Measurements from ENCODE around the gene PPP1R12A.

Gene PPP1R12A

DNA sequence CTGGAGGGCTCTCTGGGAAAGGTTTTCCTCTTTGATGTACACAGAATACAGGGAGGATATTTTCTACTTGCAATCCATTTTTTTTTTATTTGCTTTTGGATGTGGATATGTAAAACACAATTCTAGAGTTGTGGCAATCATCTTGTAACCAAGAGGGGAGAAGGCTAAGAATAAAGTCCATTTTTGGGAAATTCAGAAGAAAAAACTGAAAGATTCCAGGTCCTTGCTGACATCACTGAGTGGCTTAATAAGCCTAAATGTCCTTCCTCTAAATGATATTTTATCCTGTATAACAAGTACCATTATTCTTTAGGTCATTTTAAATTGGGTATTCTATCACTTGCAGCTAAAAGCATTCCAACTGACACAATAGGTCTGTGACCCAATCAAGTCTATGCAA is 64.0 kb downstream of the PPP1R12A start:
- H3K9me3 Mint-ChIP-seq, result no peaks in the 10 kb centered on the region
- peaks cover 50% of the 10 kb centered on the region for H3K4me1 Mint-ChIP-seq (ENCODE audit: low read depth)
- H3K36me3 Mint-ChIP-seq (ENCODE audit: low read depth), result peaks cover 51% of the 10 kb centered on the region
- intact Hi-C loops (cut with micrococcal nuclease), result no loop called here
- H3K27me3 Mint-ChIP-seq, result no peaks in the 10 kb centered on the region
- no peak overlapping the region for H3K27ac Mint-ChIP-seq
- H3K4me3 Mint-ChIP-seq, result no peak overlapping the region

DNA sequence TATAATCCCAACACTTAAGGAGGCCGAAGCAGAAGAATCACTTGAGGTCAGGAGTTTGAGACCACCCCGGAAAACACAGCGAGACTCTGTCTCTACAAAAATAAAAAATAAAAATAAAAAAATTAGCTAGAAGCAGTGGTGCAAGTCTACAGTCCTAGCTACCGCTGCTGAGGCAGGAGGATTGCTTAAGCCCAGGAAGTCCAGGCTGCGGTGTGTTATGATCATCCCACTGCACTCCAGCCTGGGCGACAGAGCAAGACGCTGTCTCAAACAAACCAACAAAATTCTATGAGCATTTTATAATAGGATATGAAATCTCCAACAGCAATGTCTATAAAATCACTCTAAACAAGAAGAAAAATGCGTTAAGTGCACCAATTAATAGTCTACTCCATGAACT is 75.3 kb downstream of the PPP1R12A start:
- Mint-ChIP-seq H3K27ac (no peak overlapping the region), H3K4me3 (no peak overlapping the region), H3K36me3 (ENCODE audit: low read depth) (peaks cover 44% of the 10 kb centered on the region), H3K27me3 (no peaks in the 10 kb centered on the region), H3K9me3 (no peaks in the 10 kb centered on the region), H3K4me1 (ENCODE audit: low read depth) (peaks cover 39% of the 10 kb centered on the region)
- intact Hi-C loops (cut with micrococcal nuclease), result no loop called here

DNA sequence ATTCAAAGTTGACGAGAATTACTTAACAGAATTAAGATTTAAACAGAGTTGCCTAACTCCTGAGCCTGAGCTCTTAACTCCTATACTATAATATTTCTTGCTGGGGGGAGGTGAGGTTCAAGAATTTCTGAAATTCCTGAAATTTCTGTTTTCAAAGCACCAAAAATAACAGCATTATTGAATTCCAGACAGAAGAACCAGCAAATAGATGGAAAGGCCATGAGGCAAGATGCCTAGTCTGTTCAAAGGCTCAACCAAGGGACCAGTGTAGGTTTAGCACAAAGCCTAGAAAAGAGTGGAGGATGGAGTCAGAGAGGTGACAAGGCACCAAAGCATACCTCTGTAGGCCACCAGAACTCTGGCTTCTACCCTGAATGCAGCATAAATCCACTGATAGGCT is 76.4 kb downstream of the PPP1R12A start:
- intact Hi-C loops (cut with micrococcal nuclease), result no loop called here
- peaks cover 35% of the 10 kb centered on the region for H3K36me3 Mint-ChIP-seq (ENCODE audit: low read depth)
- no peak overlapping the region for H3K4me3 Mint-ChIP-seq
- H3K9me3 Mint-ChIP-seq, result no peaks in the 10 kb centered on the region
- no peak overlapping the region for H3K27ac Mint-ChIP-seq
- H3K4me1 Mint-ChIP-seq (ENCODE audit: low read depth), result peaks cover 28% of the 10 kb centered on the region
- no peaks in the 10 kb centered on the region for H3K27me3 Mint-ChIP-seq

DNA sequence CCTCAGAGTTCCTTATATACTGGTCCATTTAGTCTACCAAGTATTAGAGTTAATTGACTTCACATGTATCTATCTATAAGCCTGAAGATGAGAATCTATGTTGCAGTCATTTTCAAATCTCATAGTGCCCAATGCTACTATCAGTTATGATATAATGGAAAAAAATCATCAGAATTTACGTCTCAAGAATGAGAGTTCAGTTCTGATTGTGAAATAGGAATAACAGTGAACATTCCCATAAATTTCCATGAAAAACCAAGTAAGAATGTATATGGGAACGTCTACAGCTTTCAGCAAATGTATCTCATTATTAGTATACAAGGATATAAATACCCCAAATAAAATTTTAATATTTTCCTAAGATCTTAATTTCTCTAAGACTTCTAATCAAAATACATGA is 77.2 kb downstream of the PPP1R12A start:
- Mint-ChIP-seq H3K4me1 (ENCODE audit: low read depth) (peaks cover 20% of the 10 kb centered on the region), H3K4me3 (no peak overlapping the region), H3K36me3 (ENCODE audit: low read depth) (peaks cover 33% of the 10 kb centered on the region), H3K27me3 (no peaks in the 10 kb centered on the region), H3K27ac (no peak overlapping the region), H3K9me3 (no peaks in the 10 kb centered on the region)
- intact Hi-C loops (cut with micrococcal nuclease), result no loop called here

DNA sequence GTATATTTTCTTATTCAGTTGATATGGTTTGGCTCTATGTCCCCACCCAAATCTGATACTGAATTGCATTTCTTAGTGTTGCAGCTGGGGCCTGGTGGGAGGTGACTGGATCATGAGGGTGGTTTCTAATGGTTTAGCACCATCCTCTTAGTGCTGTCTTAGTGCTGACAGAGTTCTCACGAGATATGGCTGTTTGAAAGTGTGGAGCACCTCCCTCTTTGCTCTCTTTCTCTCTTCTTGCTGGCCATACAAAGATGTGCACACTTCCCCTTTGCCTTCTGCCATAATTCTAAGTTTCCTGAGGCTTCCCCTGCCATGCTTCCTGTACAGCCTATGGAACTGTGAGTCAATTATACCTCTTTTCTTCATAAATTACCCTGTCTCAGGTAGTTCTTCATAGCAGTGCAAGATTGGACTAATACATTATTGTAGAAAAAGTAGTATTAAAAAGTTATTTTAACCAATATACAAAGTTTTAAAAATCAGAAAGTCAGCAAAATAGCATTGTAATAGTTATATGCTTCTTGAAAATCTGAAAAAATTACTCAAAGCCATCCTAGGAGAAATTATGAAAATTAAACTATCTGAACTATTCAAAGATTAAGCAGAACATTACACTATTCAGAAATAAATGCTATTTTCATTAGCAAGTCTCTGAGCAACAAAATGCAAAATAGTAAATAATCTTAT is 84.1 kb downstream of the PPP1R12A start:
- H3K9me3 Mint-ChIP-seq, result peaks cover 20% of the 10 kb centered on the region
- peaks cover 32% of the 10 kb centered on the region for H3K36me3 Mint-ChIP-seq (ENCODE audit: low read depth)
- H3K4me3 Mint-ChIP-seq, result no peak overlapping the region
- peaks cover 18% of the 10 kb centered on the region for H3K4me1 Mint-ChIP-seq (ENCODE audit: low read depth)
- no peak overlapping the region for H3K27ac Mint-ChIP-seq
- intact Hi-C loops (cut with micrococcal nuclease), result no loop called here
- H3K27me3 Mint-ChIP-seq, result no peaks in the 10 kb centered on the region

DNA sequence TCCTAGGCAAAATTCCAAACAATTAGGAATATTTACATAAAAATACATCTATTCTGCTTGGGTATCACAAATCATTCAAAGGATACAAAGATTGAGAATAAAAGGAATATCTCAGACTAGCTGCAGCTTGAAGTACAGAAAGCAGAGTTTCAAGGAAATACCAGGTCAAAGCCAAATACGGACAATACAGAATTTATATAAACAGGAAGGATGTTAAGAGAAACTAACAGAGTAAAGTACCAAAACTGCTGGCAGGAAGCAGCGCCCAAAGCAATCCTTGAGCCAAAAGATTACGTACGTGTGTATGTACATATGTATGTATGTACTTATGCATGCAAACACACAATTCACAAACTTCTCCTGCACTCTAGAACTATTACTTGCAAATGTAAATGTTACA is 86.6 kb downstream of the PPP1R12A start:
- H3K27ac Mint-ChIP-seq, result no peak overlapping the region
- H3K36me3 Mint-ChIP-seq (ENCODE audit: low read depth), result peaks cover 49% of the 10 kb centered on the region
- peaks cover 20% of the 10 kb centered on the region for H3K9me3 Mint-ChIP-seq
- no peaks in the 10 kb centered on the region for H3K27me3 Mint-ChIP-seq
- no peak overlapping the region for H3K4me3 Mint-ChIP-seq
- peaks cover 25% of the 10 kb centered on the region for H3K4me1 Mint-ChIP-seq (ENCODE audit: low read depth)
- intact Hi-C loops (cut with micrococcal nuclease), result no loop called here

DNA sequence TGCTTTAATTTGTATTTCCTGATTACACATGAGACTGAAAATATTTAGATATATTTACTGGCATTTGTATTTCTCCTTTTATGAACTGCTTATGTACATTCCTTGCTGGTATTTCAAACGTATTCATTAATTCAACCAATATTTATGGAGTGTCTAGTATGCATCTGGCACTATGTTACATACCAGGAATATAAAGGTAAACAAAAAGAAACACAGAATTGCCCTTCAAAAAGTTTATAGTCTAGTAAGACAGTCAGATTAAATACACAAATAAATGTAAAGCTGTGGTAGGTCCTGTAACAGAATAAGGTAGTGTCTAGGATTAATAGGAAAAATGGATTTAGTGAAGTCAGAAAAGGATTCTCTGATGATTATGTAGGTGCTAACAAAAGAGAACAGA is 87.5 kb downstream of the PPP1R12A start:
- Mint-ChIP-seq H3K4me3 (no peak overlapping the region), H3K27me3 (no peaks in the 10 kb centered on the region), H3K27ac (peak overlapping the region; percentile 37), H3K9me3 (peaks cover 20% of the 10 kb centered on the region), H3K4me1 (ENCODE audit: low read depth) (peaks cover 25% of the 10 kb centered on the region), H3K36me3 (ENCODE audit: low read depth) (peaks cover 49% of the 10 kb centered on the region)
- intact Hi-C loops (cut with micrococcal nuclease), result no loop called here

DNA sequence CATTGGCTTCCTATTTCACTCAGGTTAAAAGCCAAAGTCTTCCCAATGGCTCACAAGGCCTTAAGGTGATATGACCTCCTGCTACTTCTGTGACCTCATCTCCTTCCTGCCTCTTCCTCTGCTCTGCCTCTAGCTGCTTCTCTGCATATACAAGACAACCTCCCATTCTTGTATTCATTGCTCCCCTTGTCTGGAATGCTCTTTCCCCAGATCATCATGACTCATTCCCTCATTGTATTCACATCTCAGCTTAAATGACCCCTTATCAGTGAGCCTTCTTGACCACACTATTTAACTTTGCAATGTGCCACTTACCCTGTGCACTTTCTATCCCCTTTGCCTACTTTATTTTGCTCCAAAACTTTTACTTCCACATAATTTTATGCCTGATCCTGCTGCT is 90.2 kb downstream of the PPP1R12A start:
- Mint-ChIP-seq H3K4me1 (ENCODE audit: low read depth) (peaks cover 25% of the 10 kb centered on the region), H3K36me3 (ENCODE audit: low read depth) (peaks cover 55% of the 10 kb centered on the region), H3K27me3 (no peaks in the 10 kb centered on the region), H3K27ac (no peak overlapping the region), H3K4me3 (no peak overlapping the region), H3K9me3 (peaks cover 17% of the 10 kb centered on the region)
- intact Hi-C loops (cut with micrococcal nuclease), result no loop called here

DNA sequence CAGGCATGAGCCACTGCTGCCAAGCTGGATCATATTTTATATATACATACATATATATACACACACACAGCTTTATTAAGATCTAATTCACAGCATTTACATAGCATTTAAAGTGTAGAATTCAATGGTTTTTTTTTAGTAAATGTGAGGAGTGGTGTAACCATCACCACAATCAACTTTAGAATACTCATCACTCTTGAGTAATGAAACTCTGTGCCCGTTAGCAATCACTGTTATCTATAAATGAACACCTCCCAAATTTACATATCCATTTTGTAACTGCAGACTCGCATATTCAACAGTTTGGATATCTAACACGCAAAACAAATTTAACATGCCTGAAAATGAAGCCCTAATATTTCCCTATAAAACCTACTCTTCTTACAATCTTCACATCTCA is 90.9 kb downstream of the PPP1R12A start:
- Mint-ChIP-seq H3K4me3 (no peak overlapping the region), H3K4me1 (ENCODE audit: low read depth) (peaks cover 21% of the 10 kb centered on the region), H3K9me3 (peaks cover 25% of the 10 kb centered on the region), H3K36me3 (ENCODE audit: low read depth) (peaks cover 63% of the 10 kb centered on the region), H3K27ac (no peak overlapping the region), H3K27me3 (no peaks in the 10 kb centered on the region)
- intact Hi-C loops (cut with micrococcal nuclease), result no loop called here

DNA sequence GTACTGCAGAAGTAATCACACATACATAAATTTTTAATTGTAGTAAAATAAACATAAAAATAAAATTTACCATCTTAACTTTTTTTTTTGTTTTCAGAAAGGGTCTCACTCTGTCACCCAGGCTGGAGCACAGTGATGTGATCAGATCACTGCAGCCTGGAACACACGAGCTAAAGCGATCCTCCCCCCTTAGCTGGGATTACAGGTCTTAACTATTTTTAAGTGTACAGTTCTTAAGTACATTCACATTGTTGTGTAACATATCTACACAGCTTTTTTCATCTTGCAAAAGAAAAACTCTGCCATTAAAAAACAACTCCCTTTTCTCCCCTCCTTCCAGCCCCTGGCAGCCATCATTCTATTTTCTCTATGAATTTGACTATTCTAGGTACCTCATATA is 92.3 kb downstream of the PPP1R12A start:
- Mint-ChIP-seq H3K4me3 (no peak overlapping the region), H3K4me1 (ENCODE audit: low read depth) (peaks cover 18% of the 10 kb centered on the region), H3K9me3 (peaks cover 38% of the 10 kb centered on the region), H3K27ac (no peak overlapping the region), H3K36me3 (ENCODE audit: low read depth) (peaks cover 76% of the 10 kb centered on the region), H3K27me3 (no peaks in the 10 kb centered on the region)
- intact Hi-C loops (cut with micrococcal nuclease), result no loop called here

DNA sequence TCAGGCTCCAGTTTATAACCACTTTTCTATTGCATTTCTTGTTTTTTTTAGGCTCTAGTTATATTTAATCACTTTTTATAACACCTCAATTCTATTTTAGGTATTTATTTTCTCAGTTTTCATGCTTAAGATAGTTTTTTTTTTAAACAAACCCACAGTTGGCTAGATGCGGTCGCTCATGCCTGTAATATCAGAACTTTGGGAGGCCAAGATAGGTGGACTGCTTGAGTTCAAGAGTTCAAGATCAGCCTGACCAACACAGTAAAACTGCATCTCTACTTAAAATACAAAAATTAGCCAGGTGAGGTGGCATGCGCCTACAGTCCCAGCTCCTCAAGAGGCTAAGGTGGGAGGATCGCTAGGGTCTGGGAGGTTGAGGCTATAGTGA is 93.0 kb downstream of the PPP1R12A start:
- peaks cover 41% of the 10 kb centered on the region for H3K9me3 Mint-ChIP-seq
- no peak overlapping the region for H3K4me3 Mint-ChIP-seq
- intact Hi-C loops (cut with micrococcal nuclease), result no loop called here
- H3K27ac Mint-ChIP-seq, result no peak overlapping the region
- peaks cover 14% of the 10 kb centered on the region for H3K4me1 Mint-ChIP-seq (ENCODE audit: low read depth)
- H3K27me3 Mint-ChIP-seq, result no peaks in the 10 kb centered on the region
- peaks cover 78% of the 10 kb centered on the region for H3K36me3 Mint-ChIP-seq (ENCODE audit: low read depth)

DNA sequence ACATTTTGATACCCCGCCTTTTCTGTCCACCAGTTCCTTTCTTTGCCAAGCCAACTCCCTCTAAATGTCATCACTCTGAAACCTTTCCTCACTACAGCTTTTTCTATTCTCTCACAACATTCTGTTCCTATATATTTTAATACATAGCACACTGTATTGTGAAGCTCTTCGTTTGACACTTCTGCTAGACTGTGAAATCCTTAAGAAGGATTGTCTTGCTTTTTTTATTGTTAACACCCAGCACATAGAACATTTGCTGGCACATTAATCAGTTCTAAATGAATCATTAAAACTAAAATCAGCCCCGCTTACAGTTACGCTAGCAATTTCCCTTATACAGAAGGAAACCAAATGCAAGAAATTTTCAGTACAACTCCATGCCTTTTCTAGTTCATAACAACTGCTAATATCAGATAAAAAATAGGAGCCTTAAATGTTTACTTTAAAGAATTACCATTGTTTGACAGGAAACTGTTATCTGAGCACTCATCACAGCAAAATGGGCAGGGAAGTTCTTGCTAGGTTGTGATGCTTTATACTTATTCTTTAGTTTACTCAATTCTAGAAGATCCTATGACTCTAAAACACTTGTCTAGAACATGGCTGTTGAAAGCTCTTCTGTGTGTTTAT is 93.5 kb downstream of the PPP1R12A start:
- peaks cover 78% of the 10 kb centered on the region for H3K36me3 Mint-ChIP-seq (ENCODE audit: low read depth)
- H3K4me3 Mint-ChIP-seq, result no peak overlapping the region
- H3K4me1 Mint-ChIP-seq (ENCODE audit: low read depth), result peaks cover 14% of the 10 kb centered on the region
- H3K9me3 Mint-ChIP-seq, result peaks cover 41% of the 10 kb centered on the region
- intact Hi-C loops (cut with micrococcal nuclease), result no loop called here
- H3K27ac Mint-ChIP-seq, result no peak overlapping the region
- no peaks in the 10 kb centered on the region for H3K27me3 Mint-ChIP-seq

DNA sequence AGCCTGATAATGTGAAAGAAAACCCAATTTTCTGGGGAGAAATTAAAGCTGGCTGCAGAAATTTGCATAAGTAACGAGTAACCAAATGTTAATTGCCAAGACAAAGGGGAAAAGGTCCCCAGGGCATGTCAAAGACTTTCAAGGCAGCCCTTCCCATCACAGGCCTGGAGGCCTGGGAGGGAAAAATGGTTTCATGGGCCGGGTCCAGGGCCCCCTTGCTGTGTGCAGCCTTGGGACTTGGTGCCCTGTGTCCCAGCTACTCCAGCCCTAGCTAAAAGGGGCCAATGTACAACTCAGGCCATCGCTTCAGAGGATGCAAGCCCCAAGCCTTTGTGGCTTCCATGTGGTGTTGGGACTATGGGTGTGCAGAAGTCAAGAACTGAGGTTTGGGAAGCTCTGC is 96.5 kb downstream of the PPP1R12A start:
- H3K27ac Mint-ChIP-seq, result no peak overlapping the region
- peaks cover 22% of the 10 kb centered on the region for H3K4me1 Mint-ChIP-seq (ENCODE audit: low read depth)
- peaks cover 81% of the 10 kb centered on the region for H3K36me3 Mint-ChIP-seq (ENCODE audit: low read depth)
- intact Hi-C loops (cut with micrococcal nuclease), result no loop called here
- peaks cover 41% of the 10 kb centered on the region for H3K9me3 Mint-ChIP-seq
- no peaks in the 10 kb centered on the region for H3K27me3 Mint-ChIP-seq
- H3K4me3 Mint-ChIP-seq, result no peak overlapping the region

DNA sequence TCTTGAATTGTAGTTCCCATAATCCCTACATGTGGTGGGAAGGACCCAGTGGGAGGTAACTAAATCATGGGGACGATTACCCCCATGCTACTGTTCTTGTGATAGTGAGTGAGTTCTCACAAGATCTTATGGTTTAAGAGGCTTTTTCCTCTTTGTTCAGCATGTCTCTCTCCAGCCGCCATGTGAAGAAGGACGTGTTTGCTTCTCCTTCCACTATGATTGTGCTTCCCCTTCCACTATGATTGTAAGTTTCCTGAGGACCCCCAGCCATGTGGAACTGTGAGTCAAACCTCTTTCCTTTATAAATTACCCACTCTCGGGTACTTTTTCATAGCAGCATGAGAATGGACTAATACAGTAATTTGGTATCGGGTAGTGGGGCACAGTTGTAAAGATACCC is 97.3 kb downstream of the PPP1R12A start:
- Mint-ChIP-seq H3K27ac (no peak overlapping the region), H3K36me3 (ENCODE audit: low read depth) (peaks cover 79% of the 10 kb centered on the region), H3K9me3 (peaks cover 41% of the 10 kb centered on the region), H3K4me3 (no peak overlapping the region), H3K27me3 (no peaks in the 10 kb centered on the region), H3K4me1 (ENCODE audit: low read depth) (peaks cover 27% of the 10 kb centered on the region)
- intact Hi-C loops (cut with micrococcal nuclease), result no loop called here

DNA sequence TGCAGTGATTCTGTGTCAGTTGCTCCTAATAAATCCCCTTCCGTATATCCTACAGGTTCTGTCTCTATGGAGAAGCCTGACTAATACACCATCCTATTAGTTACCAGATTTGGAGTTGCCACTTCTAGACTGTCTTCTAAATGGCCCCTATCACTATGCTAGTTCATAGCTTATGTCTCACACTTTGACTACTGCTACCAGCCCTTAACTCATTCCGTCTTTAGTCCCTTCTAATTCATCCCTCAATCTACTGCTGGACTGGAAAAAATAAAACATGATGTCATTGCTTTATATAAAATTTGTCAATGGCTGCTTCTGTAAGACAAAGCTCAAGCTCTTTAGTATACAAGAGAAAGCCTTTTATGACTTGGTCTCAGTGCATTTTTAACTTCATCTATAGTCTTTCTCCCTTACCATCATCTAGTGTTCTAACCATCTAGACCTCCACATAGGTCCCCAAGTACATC is 99.5 kb downstream of the PPP1R12A start:
- intact Hi-C loops (cut with micrococcal nuclease), result no loop called here
- H3K27ac Mint-ChIP-seq, result peak overlapping the region; percentile 65
- H3K27me3 Mint-ChIP-seq, result no peaks in the 10 kb centered on the region
- peaks cover 72% of the 10 kb centered on the region for H3K36me3 Mint-ChIP-seq (ENCODE audit: low read depth)
- H3K4me3 Mint-ChIP-seq, result no peak overlapping the region
- H3K4me1 Mint-ChIP-seq (ENCODE audit: low read depth), result peaks cover 27% of the 10 kb centered on the region
- H3K9me3 Mint-ChIP-seq, result peaks cover 30% of the 10 kb centered on the region

Measured in dendritic cell treated with granulocyte-macrophage colony-stimulating factor and Interleukin-4, amounts not matched to agents 40 ng/mL and 50 ng/mL, for 4 days (primary cell).